Jurkat, Clone E6-1 (cell line): ENCODE measurements around the gene MYO18A.

Source experiments
- DNase-seq: peaks from one replicate; pipeline ENCODE4 v3.0.0-alpha.2; 2011; ENCODE audit warnings: low read depth, low spot score
- H3K4me3 ChIP-seq: 2 replicates; pipeline ENCODE4 v1.5.1; 2011; ENCODE audit warnings: mild to moderate bottlenecking, low read length, control low read depth, moderate library complexity

MYO18A gene

GRCh38 chr17:29138184-29138955, 41.8 kb downstream of the MYO18A start:
- DNase-seq, result peak; percentile 79
- H3K4me3 ChIP-seq, result peak overlapping the region; percentile 85

- DNase-seq, result no peak
- H3K4me3 ChIP-seq, result no peak overlapping the region
Measured at GRCh38 chr17:29136998-29137730, 43.0 kb downstream of the MYO18A start.

GRCh38 chr17:29135464-29135863, 44.7 kb downstream of the MYO18A start:
- DNase-seq, result no peak
- H3K4me3 ChIP-seq, result no peak overlapping the region

- no peak for DNase-seq
- no peak overlapping the region for H3K4me3 ChIP-seq
Measured at GRCh38 chr17:29133121-29133713, 47.0 kb downstream of the MYO18A start.

GRCh38 chr17:29131814-29132682, 48.1 kb downstream of the MYO18A start:
- no peak for DNase-seq
- H3K4me3 ChIP-seq, result no peak overlapping the region

GRCh38 chr17:29129731-29130130, 50.5 kb downstream of the MYO18A start:
- no peak overlapping the region for H3K4me3 ChIP-seq
- DNase-seq, result no peak

GRCh38 chr17:29127840-29128239, 52.4 kb downstream of the MYO18A start:
- no peak overlapping the region for H3K4me3 ChIP-seq
- DNase-seq, result no peak

GRCh38 chr17:29126268-29126930, 53.8 kb downstream of the MYO18A start:
- H3K4me3 ChIP-seq, result no peak overlapping the region
- DNase-seq, result no peak

- H3K4me3 ChIP-seq, result no peak overlapping the region
- DNase-seq, result no peak
Measured at GRCh38 chr17:29125651-29126050, 54.5 kb downstream of the MYO18A start.

- no peak overlapping the region for H3K4me3 ChIP-seq
- DNase-seq, result no peak
Measured at GRCh38 chr17:29124925-29125273, 55.3 kb downstream of the MYO18A start.

GRCh38 chr17:29124135-29124924, 55.9 kb downstream of the MYO18A start:
- DNase-seq, result peak; percentile 57
- H3K4me3 ChIP-seq, result no peak overlapping the region

GRCh38 chr17:29123111-29123510, 57.1 kb downstream of the MYO18A start:
- H3K4me3 ChIP-seq, result no peak overlapping the region
- no peak for DNase-seq

- H3K4me3 ChIP-seq, result no peak overlapping the region
- no peak for DNase-seq
Measured at GRCh38 chr17:29121442-29121841, 58.8 kb downstream of the MYO18A start.

- no peak overlapping the region for H3K4me3 ChIP-seq
- no peak for DNase-seq
Measured at GRCh38 chr17:29120433-29120832, 59.8 kb downstream of the MYO18A start.

GRCh38 chr17:29119265-29119664, 60.9 kb downstream of the MYO18A start:
- H3K4me3 ChIP-seq, result no peak overlapping the region
- no peak for DNase-seq

- H3K4me3 ChIP-seq, result no peak overlapping the region
Measured at GRCh38 chr17:29116804-29117753, 63.1 kb downstream of the MYO18A start.

More at GRCh38 chr17:29116804-29117753, 63.1 kb downstream of the MYO18A start:
- DNase-seq, result peak; percentile 49
